Measurements from ENCODE around the gene GATC.
"Not testable (repeated sequence)": the region's sequence is repeated elsewhere in the genome, so short reads cannot be mapped to it uniquely, and the experiment has no call there.

The GATC gene

DNA sequence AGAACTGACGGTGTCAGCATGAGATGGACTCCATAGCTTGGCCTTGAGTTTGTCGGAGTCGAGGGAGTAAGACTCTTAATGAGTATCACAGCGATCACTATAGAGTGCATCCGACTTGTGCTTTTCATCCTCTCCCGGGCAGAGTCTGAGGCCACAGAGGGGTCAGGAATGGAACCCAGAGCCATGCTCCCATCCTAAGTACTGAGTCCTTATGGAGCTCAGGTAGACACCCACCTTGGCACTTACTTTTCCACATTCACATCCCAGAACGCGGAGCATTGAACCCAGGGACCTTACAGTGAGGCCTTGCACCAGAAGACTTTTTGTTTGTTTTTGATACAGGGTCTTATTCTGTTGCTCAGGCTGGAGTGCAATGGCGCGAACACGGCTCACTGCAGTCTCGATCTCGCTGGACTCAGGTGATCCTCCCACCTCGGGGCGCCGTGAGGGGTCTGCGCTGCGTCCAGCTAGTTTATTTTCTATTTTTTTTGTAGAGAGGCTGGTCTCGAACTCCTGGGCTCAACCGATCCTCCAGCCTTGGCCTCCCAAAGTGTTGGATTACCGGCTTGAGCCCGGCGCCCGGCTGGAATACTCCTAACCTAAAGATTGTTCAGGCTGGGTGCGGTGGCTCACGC lies 24.0 kb downstream of the GATC start:
- no peak for DNase-seq

DNA sequence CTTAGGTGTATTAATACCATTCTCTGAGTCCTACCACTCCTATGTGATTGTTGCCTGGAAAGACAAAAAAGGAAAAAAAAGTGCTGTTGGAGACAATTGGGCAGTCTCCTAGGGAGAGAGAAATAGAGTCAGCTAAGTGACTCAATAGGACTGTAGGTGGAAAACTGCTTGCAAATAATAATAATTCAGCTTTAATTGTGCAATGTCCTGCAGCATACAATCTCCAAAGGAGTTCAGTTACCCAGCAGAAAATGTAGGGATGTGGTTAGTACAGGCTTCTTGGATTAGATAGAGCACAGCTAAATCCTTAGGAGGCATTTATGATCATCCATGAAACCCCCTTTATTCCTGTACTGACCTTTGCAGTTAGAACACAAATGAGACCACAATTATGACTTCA lies 26.3 kb downstream of the GATC start:
- DNase-seq = no peak

GRCh38 chr12:120473807-120474615 lies 27.8 kb downstream of the GATC start:
- DNase-seq = no peak

GRCh38 chr12:120474616-120474960 lies 28.3 kb downstream of the GATC start:
- no peak for DNase-seq

- DNase-seq = no peak
These were observed 29.4 kb downstream of the GATC start for GRCh38 chr12:120475643-120476042.

DNA sequence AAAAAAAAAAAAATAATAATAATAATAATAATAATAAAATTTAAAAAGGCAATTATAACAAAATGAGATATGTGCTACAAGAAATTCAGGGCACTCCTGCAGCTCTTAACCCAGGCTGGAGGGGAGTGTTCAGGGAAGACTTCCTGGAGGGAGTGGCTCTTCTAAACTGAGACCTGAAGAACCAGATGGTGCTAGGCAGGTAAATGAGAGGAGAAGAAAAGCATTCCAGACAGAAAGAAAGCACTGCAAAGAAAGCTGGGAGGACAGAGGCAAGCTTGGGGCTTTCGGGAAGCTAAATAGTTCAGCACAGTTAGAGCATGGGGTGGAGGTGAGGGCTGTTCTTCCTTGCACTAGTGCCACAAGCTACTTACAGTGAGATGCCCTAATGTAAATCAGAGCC lies 33.2 kb downstream of the GATC start:
- DNase-seq = no peak

DNA sequence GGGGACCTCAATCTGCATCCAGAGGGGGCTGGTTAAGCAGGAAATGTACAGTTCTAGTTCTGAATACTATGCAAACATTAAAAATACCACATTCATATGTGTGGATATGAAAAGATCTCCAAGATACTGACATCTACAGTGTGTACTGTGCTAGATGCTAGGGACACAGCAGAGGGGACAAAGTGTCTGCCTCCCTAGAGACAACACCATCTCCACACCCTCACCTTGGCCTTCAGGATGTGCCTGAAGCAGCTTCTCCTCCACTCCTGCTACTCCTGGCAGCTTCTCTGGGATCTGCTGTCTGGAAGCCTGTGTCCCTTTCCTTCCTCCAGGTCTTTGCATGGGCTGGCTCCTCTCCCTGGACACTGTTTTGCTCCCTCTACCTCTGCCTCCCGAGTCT lies 34.0 kb downstream of the GATC start:
- no peak for DNase-seq

GRCh38 chr12:120481022-120481767 lies 35.0 kb downstream of the GATC start:
- no peak for DNase-seq

- no peak for DNase-seq
These were observed 37.4 kb downstream of the GATC start for GRCh38 chr12:120483621-120484020.

- DNase-seq = no peak
These were observed 40.0 kb downstream of the GATC start for GRCh38 chr12:120485961-120486881.

DNA sequence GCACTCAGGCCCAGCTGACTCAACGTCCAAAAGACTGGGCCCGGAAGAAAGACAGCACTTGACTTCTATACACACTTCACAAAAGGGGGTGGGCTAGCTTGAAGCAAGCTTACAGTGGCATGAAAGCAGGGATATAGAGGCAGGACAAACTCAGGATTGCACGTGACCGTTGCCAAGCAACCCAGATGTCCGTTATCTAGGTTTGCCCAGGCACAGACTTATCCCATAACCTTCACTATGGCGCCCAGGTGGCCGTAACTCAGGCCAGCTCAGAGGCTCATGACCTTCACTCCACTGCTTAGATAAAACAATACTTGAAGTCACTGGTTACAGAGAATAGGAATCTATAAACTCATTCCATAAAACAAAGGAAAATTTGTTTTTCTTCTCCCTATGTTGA lies 41.3 kb downstream of the GATC start:
- not testable (repeated sequence) for DNase-seq

GRCh38 chr12:120488057-120488640 lies 41.9 kb downstream of the GATC start:
- DNase-seq = no peak

- no peak for DNase-seq
These were observed 42.8 kb downstream of the GATC start for GRCh38 chr12:120489018-120489417.

DNA sequence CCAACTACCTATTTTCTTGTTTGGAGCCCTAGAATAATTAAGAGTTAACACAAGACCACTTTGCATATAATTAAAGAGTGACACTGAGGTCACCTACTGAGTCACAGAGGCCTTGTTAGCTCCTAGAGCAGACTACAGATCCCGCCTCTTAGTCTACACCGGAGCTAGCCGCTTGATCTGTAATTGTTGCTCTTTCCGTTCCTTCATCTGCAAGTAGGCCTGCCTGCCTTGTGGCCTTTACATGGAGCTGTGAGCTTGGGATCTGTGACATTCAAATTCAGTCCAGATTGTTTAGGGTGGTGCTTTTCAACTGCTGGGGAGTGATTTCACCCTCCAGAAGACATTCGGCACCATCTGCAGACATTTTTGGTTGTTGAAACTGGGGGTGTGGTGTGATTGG lies 44.1 kb downstream of the GATC start:
- no peak for DNase-seq

GRCh38 chr12:120490833-120491512 lies 44.7 kb downstream of the GATC start:
- no peak for DNase-seq

GRCh38 chr12:120495186-120495730 lies 49.0 kb downstream of the GATC start:
- no peak for DNase-seq

DNA sequence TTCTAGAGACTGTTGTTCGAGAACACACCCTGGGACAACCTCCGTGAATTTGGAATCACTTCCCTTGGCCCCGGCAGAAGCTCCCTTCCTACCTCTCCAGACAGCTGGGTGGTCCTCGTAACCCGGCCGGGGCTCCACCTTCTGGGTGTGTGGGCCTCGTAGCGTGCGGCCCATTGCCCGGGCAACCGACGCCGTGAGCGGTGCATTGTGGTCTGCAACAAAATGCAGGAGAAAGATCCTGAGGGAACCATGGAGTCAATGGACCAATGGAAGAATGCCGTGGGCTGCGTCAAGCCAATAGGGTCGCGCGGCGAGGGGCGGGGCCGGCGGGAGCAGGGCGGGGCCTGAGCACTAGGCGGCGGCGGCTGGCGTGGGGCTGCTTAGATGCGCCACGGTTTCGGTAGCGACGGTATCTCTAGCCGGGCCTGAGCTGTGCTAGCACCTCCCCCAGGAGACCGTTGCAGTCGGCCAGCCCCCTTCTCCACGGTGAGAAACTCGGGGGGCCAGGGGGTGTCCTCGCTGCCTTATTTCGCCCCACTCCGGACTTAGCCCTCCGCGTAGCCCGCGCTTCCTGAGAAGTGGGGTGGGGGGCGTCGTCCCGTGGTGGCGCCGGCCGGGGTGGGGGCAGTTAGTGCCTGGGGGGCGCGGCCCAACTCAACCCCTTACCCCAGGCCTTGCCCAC lies 49.6 kb downstream of the GATC start, which contains the start of gene DYNLL1:
TSS of gene DYNLL1 (plus strand) at position 383 of the 682 bp plus-strand sequence. CDS start 309 bp downstream, outside the sequence.
- peak; percentile 92 for DNase-seq

- DNase-seq = peak; percentile 53
These were observed 50.4 kb downstream of the GATC start for GRCh38 chr12:120496413-120497340.

DNA sequence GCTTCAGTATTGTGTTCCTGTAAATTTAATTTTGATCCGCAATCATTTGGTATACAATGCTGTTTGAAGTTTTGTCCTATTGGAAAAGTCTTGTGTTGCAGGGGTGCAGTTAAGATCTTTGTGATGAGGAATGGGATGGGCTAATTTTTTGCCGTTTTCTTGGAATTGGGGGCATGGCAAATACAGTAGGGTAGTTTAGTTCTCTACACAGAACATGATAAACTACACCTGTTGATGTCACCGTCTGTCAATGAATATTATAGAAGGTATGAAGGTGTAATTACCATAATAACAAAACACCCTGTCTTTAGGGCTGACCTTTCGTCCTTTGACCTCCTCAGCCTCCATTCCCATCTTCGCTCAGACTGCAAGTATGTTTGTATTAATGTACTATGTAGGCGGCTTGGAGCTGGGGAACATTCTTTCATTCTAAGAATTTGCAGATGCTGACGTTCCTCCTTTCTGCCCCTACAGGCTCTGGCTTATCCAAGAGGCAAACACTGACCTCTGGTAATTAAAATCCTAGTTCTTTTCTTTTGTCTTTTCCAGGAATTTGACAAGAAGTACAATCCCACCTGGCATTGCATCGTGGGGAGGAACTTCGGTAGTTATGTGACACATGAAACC lies 51.4 kb downstream of the GATC start:
- DNase-seq = no peak
